ENCODE results near the gene OPRM1. TPM values are rescaled to one million over a fixed set of nuclear protein-coding genes. Genes with fewer than 3 reads are reported as not detected.

The OPRM1 gene
- total and polyA plus RNA-seq, 4 donors: 0.08 TPM; not detected in 3

GRCh38 chr6:154017786-154018185, 21.3 kb upstream of the OPRM1 start:
- Histone ChIP-seq H3K27ac (ENCODE audit: low read depth in 1 of 2, low read length in 2 of 2) (no peak overlapping the region), H3K36me3 (ENCODE audit: control insufficient read depth in 1 of 2, insufficient read depth in 2 of 2, low read length in 1 of 2) (no peaks in the 10 kb centered on the region), H3K4me1 (ENCODE audit: control insufficient read depth in 1 of 2, insufficient read depth in 2 of 2, low read length in 2 of 2) (no peaks in the 10 kb centered on the region), H3K27me3 (ENCODE audit: control insufficient read depth in 1 of 2, insufficient read depth in 2 of 2, low read length in 1 of 2) (no peaks in the 10 kb centered on the region), H3K9me3 (ENCODE audit: control insufficient read depth, low read length) (peaks cover 2% of the 10 kb centered on the region), H3K4me3 (ENCODE audit: low read length in 2 of 2) (no peak overlapping the region)
- 84 to 90% methylated on average over 3 of the region's 3 CpGs for WGBS, 2 donors
- no peak for ATAC-seq (ENCODE audit: low FRiP score)
- intact Hi-C loops (cut with DNase I): no loop called here
- no peak for DNase-seq

- H3K4me3 ChIP-seq (ENCODE audit: low read length in 2 of 2): no peak overlapping the region
- no peak for ATAC-seq (ENCODE audit: low FRiP score)
- no peak for DNase-seq
- H3K27ac ChIP-seq (ENCODE audit: low read depth in 1 of 2, low read length in 2 of 2): no peak overlapping the region
- H3K4me1 ChIP-seq (ENCODE audit: control insufficient read depth in 1 of 2, insufficient read depth in 2 of 2, low read length in 2 of 2): no peaks in the 10 kb centered on the region
- no peaks in the 10 kb centered on the region for H3K27me3 ChIP-seq (ENCODE audit: control insufficient read depth in 1 of 2, insufficient read depth in 2 of 2, low read length in 1 of 2)
- no peaks in the 10 kb centered on the region for H3K36me3 ChIP-seq (ENCODE audit: control insufficient read depth in 1 of 2, insufficient read depth in 2 of 2, low read length in 1 of 2)
- intact Hi-C loops (cut with DNase I): no loop called here
- H3K9me3 ChIP-seq (ENCODE audit: control insufficient read depth, low read length): no peaks in the 10 kb centered on the region
- WGBS, 2 donors: 45 to 53% methylated on average over 2 of the region's 2 CpGs
Observed at GRCh38 chr6:154030646-154031045, 8.4 kb upstream of the OPRM1 start.

- DNase-seq: no peak
- intact Hi-C loops (cut with DNase I): no loop called here
- no peak for ATAC-seq (ENCODE audit: low FRiP score)
- H3K4me3 ChIP-seq (ENCODE audit: low read length in 2 of 2): no peak overlapping the region
- peaks cover 2% of the 10 kb centered on the region for H3K9me3 ChIP-seq (ENCODE audit: control insufficient read depth, low read length)
- H3K27me3 ChIP-seq (ENCODE audit: control insufficient read depth in 1 of 2, insufficient read depth in 2 of 2, low read length in 1 of 2): peaks cover 0 to 2% of the 10 kb centered on the region in 2 donors
- H3K36me3 ChIP-seq (ENCODE audit: control insufficient read depth in 1 of 2, insufficient read depth in 2 of 2, low read length in 1 of 2): no peaks in the 10 kb centered on the region
- no peaks in the 10 kb centered on the region for H3K4me1 ChIP-seq (ENCODE audit: control insufficient read depth in 1 of 2, insufficient read depth in 2 of 2, low read length in 2 of 2)
- no peak overlapping the region for H3K27ac ChIP-seq (ENCODE audit: low read depth in 1 of 2, low read length in 2 of 2)
- WGBS, 2 donors: 72 to 79% methylated on average over 2 of the region's 2 CpGs
Observed at GRCh38 chr6:154041001-154041400, 2.0 kb downstream of the OPRM1 start.

GRCh38 chr6:154053141-154053540, 14.1 kb downstream of the OPRM1 start:
- no peak overlapping the region for H3K4me3 ChIP-seq (ENCODE audit: low read length in 2 of 2)
- no peaks in the 10 kb centered on the region for H3K27me3 ChIP-seq (ENCODE audit: control insufficient read depth in 1 of 2, insufficient read depth in 2 of 2, low read length in 1 of 2)
- H3K36me3 ChIP-seq (ENCODE audit: control insufficient read depth in 1 of 2, insufficient read depth in 2 of 2, low read length in 1 of 2): no peaks in the 10 kb centered on the region
- DNase-seq (no peak), ATAC-seq (ENCODE audit: low FRiP score) (no peak)
- H3K4me1 ChIP-seq (ENCODE audit: control insufficient read depth in 1 of 2, insufficient read depth in 2 of 2, low read length in 2 of 2): no peaks in the 10 kb centered on the region
- 39 to 44% methylated on average over 1 of the region's 1 CpG for WGBS, 2 donors
- H3K27ac ChIP-seq (ENCODE audit: low read depth in 1 of 2, low read length in 2 of 2): no peak overlapping the region
- H3K9me3 ChIP-seq (ENCODE audit: control insufficient read depth, low read length): no peaks in the 10 kb centered on the region
- intact Hi-C loops (cut with DNase I): no loop called here

GRCh38 chr6:154056536-154056935, 17.5 kb downstream of the OPRM1 start:
- Histone ChIP-seq H3K27ac (ENCODE audit: low read depth in 1 of 2, low read length in 2 of 2) (no peak overlapping the region), H3K9me3 (ENCODE audit: control insufficient read depth, low read length) (no peaks in the 10 kb centered on the region), H3K4me3 (ENCODE audit: low read length in 2 of 2) (no peak overlapping the region), H3K4me1 (ENCODE audit: control insufficient read depth in 1 of 2, insufficient read depth in 2 of 2, low read length in 2 of 2) (no peaks in the 10 kb centered on the region), H3K36me3 (ENCODE audit: control insufficient read depth in 1 of 2, insufficient read depth in 2 of 2, low read length in 1 of 2) (no peaks in the 10 kb centered on the region), H3K27me3 (ENCODE audit: control insufficient read depth in 1 of 2, insufficient read depth in 2 of 2, low read length in 1 of 2) (no peaks in the 10 kb centered on the region)
- DNase-seq: no peak
- intact Hi-C loops (cut with DNase I): no loop called here
- WGBS, 2 donors: 50 to 60% methylated on average over 5 of the region's 5 CpGs
- ATAC-seq (ENCODE audit: low FRiP score): no peak

- Histone ChIP-seq H3K9me3 (ENCODE audit: control insufficient read depth, low read length) (no peaks in the 10 kb centered on the region), H3K4me1 (ENCODE audit: control insufficient read depth in 1 of 2, insufficient read depth in 2 of 2, low read length in 2 of 2) (no peaks in the 10 kb centered on the region), H3K27ac (ENCODE audit: low read depth in 1 of 2, low read length in 2 of 2) (no peak overlapping the region), H3K36me3 (ENCODE audit: control insufficient read depth in 1 of 2, insufficient read depth in 2 of 2, low read length in 1 of 2) (no peaks in the 10 kb centered on the region), H3K27me3 (ENCODE audit: control insufficient read depth in 1 of 2, insufficient read depth in 2 of 2, low read length in 1 of 2) (no peaks in the 10 kb centered on the region), H3K4me3 (ENCODE audit: low read length in 2 of 2) (no peak overlapping the region)
- DNase-seq (no peak), ATAC-seq (ENCODE audit: low FRiP score) (no peak)
- WGBS, 2 donors: 36 to 53% methylated on average over 1 of the region's 1 CpG
- intact Hi-C loops (cut with DNase I): no loop called here
Observed at GRCh38 chr6:154057098-154057497, 18.1 kb downstream of the OPRM1 start.

- Histone ChIP-seq H3K36me3 (ENCODE audit: control insufficient read depth in 1 of 2, insufficient read depth in 2 of 2, low read length in 1 of 2) (no peaks in the 10 kb centered on the region), H3K4me3 (ENCODE audit: low read length in 2 of 2) (no peak overlapping the region), H3K4me1 (ENCODE audit: control insufficient read depth in 1 of 2, insufficient read depth in 2 of 2, low read length in 2 of 2) (no peaks in the 10 kb centered on the region), H3K9me3 (ENCODE audit: control insufficient read depth, low read length) (no peaks in the 10 kb centered on the region), H3K27me3 (ENCODE audit: control insufficient read depth in 1 of 2, insufficient read depth in 2 of 2, low read length in 1 of 2) (no peaks in the 10 kb centered on the region), H3K27ac (ENCODE audit: low read depth in 1 of 2, low read length in 2 of 2) (no peak overlapping the region)
- DNase-seq: no peak
- WGBS, 2 donors: 74 to 81% methylated on average over 4 of the region's 4 CpGs
- ATAC-seq (ENCODE audit: low FRiP score): no peak
- intact Hi-C loops (cut with DNase I): no loop called here
Observed at GRCh38 chr6:154058963-154059680, 20.1 kb downstream of the OPRM1 start.

GRCh38 chr6:154060076-154060475, 21.0 kb downstream of the OPRM1 start:
- H3K4me3 ChIP-seq (ENCODE audit: low read length in 2 of 2): no peak overlapping the region
- 66 to 71% methylated on average over 3 of the region's 3 CpGs for WGBS, 2 donors
- no peak overlapping the region for H3K27ac ChIP-seq (ENCODE audit: low read depth in 1 of 2, low read length in 2 of 2)
- DNase-seq (no peak), ATAC-seq (ENCODE audit: low FRiP score) (no peak)
- H3K27me3 ChIP-seq (ENCODE audit: control insufficient read depth in 1 of 2, insufficient read depth in 2 of 2, low read length in 1 of 2): no peaks in the 10 kb centered on the region
- intact Hi-C loops (cut with DNase I): no loop called here
- no peaks in the 10 kb centered on the region for H3K9me3 ChIP-seq (ENCODE audit: control insufficient read depth, low read length)
- H3K36me3 ChIP-seq (ENCODE audit: control insufficient read depth in 1 of 2, insufficient read depth in 2 of 2, low read length in 1 of 2): no peaks in the 10 kb centered on the region
- H3K4me1 ChIP-seq (ENCODE audit: control insufficient read depth in 1 of 2, insufficient read depth in 2 of 2, low read length in 2 of 2): no peaks in the 10 kb centered on the region

GRCh38 chr6:154070041-154070440, 31.0 kb downstream of the OPRM1 start:
- Histone ChIP-seq H3K27ac (ENCODE audit: low read depth in 1 of 2, low read length in 2 of 2) (no peak overlapping the region), H3K27me3 (ENCODE audit: control insufficient read depth in 1 of 2, insufficient read depth in 2 of 2, low read length in 1 of 2) (no peaks in the 10 kb centered on the region), H3K4me3 (ENCODE audit: low read length in 2 of 2) (no peak overlapping the region), H3K4me1 (ENCODE audit: control insufficient read depth in 1 of 2, insufficient read depth in 2 of 2, low read length in 2 of 2) (no peaks in the 10 kb centered on the region), H3K9me3 (ENCODE audit: control insufficient read depth, low read length) (peaks cover 3% of the 10 kb centered on the region), H3K36me3 (ENCODE audit: control insufficient read depth in 1 of 2, insufficient read depth in 2 of 2, low read length in 1 of 2) (no peaks in the 10 kb centered on the region)
- ATAC-seq (ENCODE audit: low FRiP score): no peak
- WGBS, 2 donors: 72 to 86% methylated on average over 2 of the region's 2 CpGs
- no peak for DNase-seq
- intact Hi-C loops (cut with DNase I): no loop called here
